Testis (tissue), 2 donors: ENCODE measurements around the gene C1QL2.

Source experiments
- CTCF ChIP-seq, 3 experiments: fragments of 450-650 bp in 2 of 3; fragments of 200-600 bp in 1 of 3; sonication (generic) in 1 of 3; IDR thresholded peaks; one replicate each; pipeline ENCODE4 v1.5.1; 2016 to 2019; ENCODE audit warnings: antibody characterized with exemption in 3 of 3, mild to moderate bottlenecking in 2 of 3, moderate library complexity in 1 of 3
- POLR2A ChIP-seq: fragments of 450-650 bp; IDR thresholded peaks from one replicate; pipeline ENCODE4 v1.6.1; 2017; ENCODE audit warnings: antibody characterized with exemption, mild to moderate bottlenecking, moderate library complexity

GRCh38 chr2:119117891-119118882 lies 40.4 kb downstream of the C1QL2 start:
- no peak for TF ChIP-seq CTCF (IDR thresholded peaks at IDR 0.05)
- no peak for TF ChIP-seq POLR2A
